Astrocyte of the cerebellum (primary cell): ENCODE data around the gene MGLL.

ENCODE experiments used
- DNase-seq: peaks from one replicate; pipeline ENCODE4 v3.0.0-alpha.2; 2011; ENCODE audit warnings: low read depth
- H3K4me3 ChIP-seq: 2 replicates; pipeline ENCODE4 v1.5.1; 2011; ENCODE audit warnings: mild to moderate bottlenecking, low read depth, low read length, moderate library complexity
- CTCF ChIP-seq: IDR thresholded peaks from 2 replicates; pipeline ENCODE4 v1.5.1; 2012; ENCODE audit warnings: low read length, low read depth, moderate library complexity, mild to moderate bottlenecking; ENCODE audit errors: missing control alignments
- in situ Hi-C: cut with HindIII; loops from 2 replicates; pipeline ENCODE4 v1.10.0; 2017; ENCODE audit warnings: low sequenced_read_pairs

Gene MGLL

DNA sequence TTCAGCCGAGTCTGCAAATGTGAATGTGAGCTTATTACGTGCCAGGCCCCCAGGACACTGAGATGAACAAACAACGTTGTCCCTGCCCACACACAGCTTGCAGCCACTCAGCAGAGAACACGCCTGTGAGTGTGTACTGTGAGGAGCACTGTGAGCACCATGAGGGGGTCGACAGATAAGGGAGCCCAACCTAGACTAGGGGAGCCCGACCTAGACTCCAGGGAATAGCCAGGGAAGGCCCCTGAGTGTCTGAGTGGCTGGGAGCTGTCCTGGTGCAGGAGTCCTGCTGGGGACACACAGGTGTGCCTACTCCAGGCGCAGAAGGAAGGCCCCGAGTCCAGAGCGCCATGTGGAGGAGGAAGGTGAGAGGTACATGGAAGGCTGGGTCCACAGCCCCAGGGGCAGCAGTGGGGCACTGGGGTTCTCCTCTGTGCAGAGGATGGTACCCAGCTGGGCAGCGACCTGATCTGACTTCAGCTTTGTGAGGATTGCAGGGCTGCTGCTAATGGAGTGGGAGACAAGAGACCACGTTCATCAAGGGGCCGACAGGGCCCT lies 36.5 kb downstream of the MGLL start:
- H3K4me3 ChIP-seq: no peak overlapping the region
- DNase-seq: no peak
- no peak for TF ChIP-seq CTCF
- in situ Hi-C loops: no loop called here

GRCh38 chr3:127784865-127785710 lies 37.2 kb downstream of the MGLL start:
- DNase-seq: no peak
- in situ Hi-C loops: no loop called here
- no peak overlapping the region for H3K4me3 ChIP-seq
- no peak for TF ChIP-seq CTCF

DNA sequence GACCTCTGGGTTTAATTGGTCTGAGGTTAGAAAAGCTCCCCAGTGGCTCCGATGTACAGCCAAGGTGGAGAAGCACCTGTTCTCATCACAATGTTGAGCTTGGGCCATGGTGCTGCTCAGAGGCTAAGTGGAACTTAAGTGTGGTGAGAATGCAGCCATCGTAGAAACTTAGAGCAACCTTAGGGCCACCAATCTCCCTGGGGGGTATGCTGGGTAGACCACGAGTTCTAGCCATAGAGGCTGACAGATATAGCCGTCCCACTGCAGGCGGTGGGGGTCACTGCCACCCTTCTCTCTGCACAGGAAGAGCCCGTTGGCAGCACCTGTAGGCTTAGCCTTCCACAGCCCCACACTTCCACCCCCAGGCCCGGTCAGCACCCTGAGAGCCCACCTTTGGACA lies 38.0 kb downstream of the MGLL start:
- DNase-seq: no peak
- TF ChIP-seq CTCF: no peak
- in situ Hi-C loops: no loop called here
- no peak overlapping the region for H3K4me3 ChIP-seq

DNA sequence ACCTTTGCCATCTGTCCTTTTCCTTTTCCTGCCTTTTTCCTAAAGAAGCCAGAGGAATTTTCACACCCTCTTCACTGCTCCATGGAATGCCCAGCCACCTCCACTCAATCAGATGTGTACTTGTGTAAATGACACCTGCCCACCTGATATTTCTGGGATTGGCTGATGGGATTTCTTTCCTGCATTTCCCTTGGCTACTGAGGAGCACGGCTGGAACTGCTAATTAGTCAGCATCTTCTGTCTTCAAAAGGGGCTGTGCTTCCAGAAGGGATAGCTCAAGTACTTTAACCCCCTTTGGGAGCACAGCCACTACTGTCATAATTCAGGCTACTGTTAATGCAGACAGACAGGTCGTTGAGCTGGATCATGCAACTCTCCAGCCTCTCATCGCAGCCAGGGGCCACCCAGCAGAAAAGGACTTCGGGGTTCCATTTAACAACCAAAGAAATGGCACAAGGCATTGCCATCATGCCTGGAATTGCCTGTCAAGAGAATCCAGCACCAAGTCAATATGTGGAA lies 38.6 kb downstream of the MGLL start:
- TF ChIP-seq CTCF: no peak
- in situ Hi-C loops: no loop called here
- no peak overlapping the region for H3K4me3 ChIP-seq
- no peak for DNase-seq

- no peak for DNase-seq
- no peak overlapping the region for H3K4me3 ChIP-seq
- TF ChIP-seq CTCF: no peak
- in situ Hi-C loops: no loop called here
Measured at GRCh38 chr3:127783166-127783565, 39.1 kb downstream of the MGLL start.

DNA sequence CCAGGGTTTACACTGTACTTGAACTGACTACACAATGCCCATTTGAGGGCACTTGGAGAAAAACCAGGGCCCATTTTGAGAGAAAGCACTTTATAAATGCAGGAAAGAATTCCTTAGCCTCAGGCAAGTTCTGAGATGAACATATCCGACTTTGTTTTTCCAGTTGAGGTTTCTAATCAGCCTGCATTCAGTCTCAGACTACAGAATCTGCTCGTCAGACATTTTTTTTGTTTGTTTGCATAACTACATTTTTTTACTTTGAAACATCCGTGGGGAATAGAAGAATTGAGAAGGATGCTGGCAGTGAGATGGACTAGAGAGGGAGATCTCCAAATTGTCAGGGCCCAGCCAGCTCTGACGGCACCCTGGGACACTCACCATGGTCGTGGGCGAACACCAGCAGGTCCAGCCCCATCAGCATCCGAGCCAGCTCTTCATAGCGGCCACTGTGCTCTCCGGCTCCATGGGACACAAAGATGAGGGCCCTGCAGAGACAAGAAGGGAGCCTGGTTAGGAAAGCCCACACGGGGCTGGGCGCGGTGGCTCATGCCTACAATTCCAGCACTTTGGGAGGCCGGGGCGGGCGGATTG lies 40.8 kb downstream of the MGLL start:
- no peak for TF ChIP-seq CTCF
- no peak overlapping the region for H3K4me3 ChIP-seq
- DNase-seq: no peak
- in situ Hi-C loops: no loop called here
